Measurements from ENCODE around the gene DEK. TPM values are rescaled to one million over a fixed set of nuclear protein-coding genes. Genes with fewer than 3 reads are reported as not detected.
"Not testable (repeated sequence)": the region's sequence is repeated elsewhere in the genome, so short reads cannot be mapped to it uniquely, and the experiment has no call there.

Gene DEK
- total and polyA plus RNA-seq, 2 donors (not counting 1 experiment from before 2014, with no cell fraction given): 13.6 to 114 TPM

DNA sequence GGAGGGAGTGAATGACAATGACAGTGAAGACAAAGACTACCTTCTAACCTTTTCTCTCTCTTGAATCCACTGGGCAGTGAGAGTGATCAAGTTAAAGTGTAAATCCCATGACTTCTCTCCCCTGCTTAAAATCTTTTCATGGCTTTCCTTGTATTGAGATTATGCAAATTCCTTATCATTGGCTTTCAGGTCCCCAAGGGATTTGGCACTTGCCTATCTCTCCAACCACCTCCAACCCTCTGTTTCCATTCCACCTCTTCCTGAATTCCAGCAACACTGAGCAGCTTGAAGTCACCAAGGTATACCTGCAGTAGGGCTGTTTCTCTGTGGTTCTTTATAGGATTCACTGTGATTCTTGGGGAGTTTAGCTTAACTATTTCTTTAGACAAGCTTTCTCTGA lies 48.0 kb upstream of the DEK start:
- Mint-ChIP-seq H3K4me3 (no peak overlapping the region), H3K27me3 (peaks cover 16% of the 10 kb centered on the region), H3K4me1 (no peaks in the 10 kb centered on the region), H3K27ac (no peak overlapping the region), H3K9me3 (ENCODE audit: insufficient read depth) (no peaks in the 10 kb centered on the region)
- no peaks in the 10 kb centered on the region for H3K36me3 ChIP-seq (replicated peaks in 1 of 2; ENCODE audit: control extremely low read depth in 1 of 2, control insufficient read depth in 1 of 2, extremely low read depth in 1 of 2, insufficient read depth in 2 of 2, low read length in 1 of 2)
- intact Hi-C loops (cut with micrococcal nuclease): no loop called here
- TF ChIP-seq EZH2 (IDR thresholded peaks at IDR 0.05; ENCODE audit: borderline replicate concordance, insufficient read depth, low read depth, low read length, poor library complexity, severe bottlenecking): no peak
- TF ChIP-seq, protein P1, sequence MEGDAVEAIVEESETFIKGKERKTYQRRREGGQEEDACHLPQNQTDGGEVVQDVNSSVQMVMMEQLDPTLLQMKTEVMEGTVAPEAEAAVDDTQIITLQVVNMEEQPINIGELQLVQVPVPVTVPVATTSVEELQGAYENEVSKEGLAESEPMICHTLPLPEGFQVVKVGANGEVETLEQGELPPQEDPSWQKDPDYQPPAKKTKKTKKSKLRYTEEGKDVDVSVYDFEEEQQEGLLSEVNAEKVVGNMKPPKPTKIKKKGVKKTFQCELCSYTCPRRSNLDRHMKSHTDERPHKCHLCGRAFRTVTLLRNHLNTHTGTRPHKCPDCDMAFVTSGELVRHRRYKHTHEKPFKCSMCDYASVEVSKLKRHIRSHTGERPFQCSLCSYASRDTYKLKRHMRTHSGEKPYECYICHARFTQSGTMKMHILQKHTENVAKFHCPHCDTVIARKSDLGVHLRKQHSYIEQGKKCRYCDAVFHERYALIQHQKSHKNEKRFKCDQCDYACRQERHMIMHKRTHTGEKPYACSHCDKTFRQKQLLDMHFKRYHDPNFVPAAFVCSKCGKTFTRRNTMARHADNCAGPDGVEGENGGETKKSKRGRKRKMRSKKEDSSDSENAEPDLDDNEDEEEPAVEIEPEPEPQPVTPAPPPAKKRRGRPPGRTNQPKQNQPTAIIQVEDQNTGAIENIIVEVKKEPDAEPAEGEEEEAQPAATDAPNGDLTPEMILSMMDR (IDR thresholded peaks at IDR 0.05): no peak
- DNase-seq: no peak
- ChIA-PET POLR2A (no interaction called here), CTCF (interaction anchor here (1.1 to 1.6 kb wide), 2 partner anchors 11 to 191 kb away, joined by 3 read pairs; no protein-coding TSS in a partner anchor)
- H3K4me2 ChIP-seq (replicated peaks; ENCODE audit: low read depth, low read length, poor library complexity, severe bottlenecking): no peak overlapping the region
- no peaks in the 10 kb centered on the region for H4K20me1 ChIP-seq (ENCODE audit: control insufficient read depth, insufficient read depth, low read length, poor library complexity, severe bottlenecking)
- no peak overlapping the region for H3K9ac ChIP-seq (ENCODE audit: low read length)
- no peak overlapping the region for H3K4me3 ChIP-seq (ENCODE audit: control extremely low read depth in 1 of 5, extremely low read depth in 1 of 5, insufficient read depth in 1 of 5, low read depth in 2 of 5, low read length in 4 of 5)
- no peak overlapping the region for H2AFZ ChIP-seq (ENCODE audit: insufficient read depth, low read depth, low read length, poor library complexity, severe bottlenecking)
- H3K27ac ChIP-seq (ENCODE audit: low read length in 2 of 2): no peak overlapping the region
- no peaks in the 10 kb centered on the region for H3K9me3 ChIP-seq (ENCODE audit: control extremely low read depth in 1 of 3, control insufficient read depth in 2 of 3, insufficient read depth in 1 of 3, low read length in 2 of 3)
- no peaks in the 10 kb centered on the region for H3K4me1 ChIP-seq (ENCODE audit: control insufficient read depth in 2 of 2, insufficient read depth in 2 of 2, low read length in 2 of 2)
- H3K79me2 ChIP-seq (ENCODE audit: control insufficient read depth, insufficient read depth, low read length): no peaks in the 10 kb centered on the region
- H3K27me3 ChIP-seq (replicated peaks in 1 of 4; ENCODE audit: control extremely low read depth in 1 of 4, control insufficient read depth in 3 of 4, insufficient read depth in 4 of 4, low read length in 3 of 4): peaks cover 0 to 4% (median 2%) of the 10 kb centered on the region in 4 experiments
- ATAC-seq (ENCODE audit: low read depth): no peak

DNA sequence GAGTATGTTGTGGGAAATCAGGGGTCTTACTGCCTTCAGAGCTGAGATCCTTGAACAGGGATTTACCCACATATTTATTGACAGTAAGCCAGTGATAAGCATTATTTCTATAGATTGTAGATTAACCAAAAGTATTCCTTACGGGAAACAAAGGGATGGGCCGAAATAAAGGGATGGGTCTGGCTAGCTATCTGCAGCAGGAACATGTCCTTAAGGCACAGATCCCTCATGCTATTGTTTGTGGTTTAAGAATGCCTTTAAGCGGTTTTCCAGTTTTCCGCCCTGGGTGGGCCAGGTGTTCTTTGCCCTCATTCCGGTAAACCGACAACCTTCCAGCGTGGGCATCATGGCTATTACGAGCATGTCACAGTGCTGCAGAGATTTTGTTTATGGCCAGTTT lies 45.7 kb upstream of the DEK start:
- H4K20me1 ChIP-seq (ENCODE audit: control insufficient read depth, insufficient read depth, low read length, poor library complexity, severe bottlenecking); intact Hi-C loops (cut with micrococcal nuclease); H3K27me3 ChIP-seq (replicated peaks in 1 of 4; ENCODE audit: control extremely low read depth in 1 of 4, control insufficient read depth in 3 of 4, insufficient read depth in 4 of 4, low read length in 3 of 4); H3K36me3 ChIP-seq (replicated peaks in 1 of 2; ENCODE audit: control extremely low read depth in 1 of 2, control insufficient read depth in 1 of 2, extremely low read depth in 1 of 2, insufficient read depth in 2 of 2, low read length in 1 of 2); H3K4me2 ChIP-seq (replicated peaks; ENCODE audit: low read depth, low read length, poor library complexity, severe bottlenecking); POLR2A ChIA-PET; H3K4me1 Mint-ChIP-seq; H2AFZ ChIP-seq (ENCODE audit: insufficient read depth, low read depth, low read length, poor library complexity, severe bottlenecking); CTCF ChIA-PET; H3K4me3 Mint-ChIP-seq; H3K9me3 Mint-ChIP-seq (ENCODE audit: insufficient read depth); H3K9ac ChIP-seq (ENCODE audit: low read length); ATAC-seq (ENCODE audit: low read depth); H3K9me3 ChIP-seq (ENCODE audit: control extremely low read depth in 1 of 3, control insufficient read depth in 2 of 3, insufficient read depth in 1 of 3, low read length in 2 of 3); H3K27ac Mint-ChIP-seq; DNase-seq; H3K27ac ChIP-seq (ENCODE audit: low read length in 2 of 2); H3K4me1 ChIP-seq (ENCODE audit: control insufficient read depth in 2 of 2, insufficient read depth in 2 of 2, low read length in 2 of 2); H3K79me2 ChIP-seq (ENCODE audit: control insufficient read depth, insufficient read depth, low read length); H3K4me3 ChIP-seq (ENCODE audit: control extremely low read depth in 1 of 5, extremely low read depth in 1 of 5, insufficient read depth in 1 of 5, low read depth in 2 of 5, low read length in 4 of 5): not testable (repeated sequence)
- H3K27me3 Mint-ChIP-seq: peaks cover 22% of the 10 kb centered on the region
- WGBS (ENCODE audit: insufficient coverage): 60% methylated on average over 5 of the region's 8 CpGs
